Measurements from ENCODE around the gene TPGS2.

GRCh38 chr18:36828157-36828629, 609 bp downstream of the TPGS2 start:
- TF ChIP-seq CTCF (IDR thresholded peaks at IDR 0.05) (no peak), POLR2A (IDR thresholded peaks at IDR 0.05) (no peak), POLR2AphosphoS5 (IDR thresholded peaks at IDR 0.05) (no peak), EP300 (IDR thresholded peaks at IDR 0.05) (no peak)

Data from stomach (tissue), 4 donors.